AG04450 (cell line): Measurements from ENCODE around the gene FAM131B. TPM values are rescaled to one million over a fixed set of nuclear protein-coding genes. Genes with fewer than 3 reads are reported as not detected.

Experiments used
- CTCF ChIA-PET: fragments of 300-600, 350-600 bp; formaldehyde crosslinking; extraction: SDS; loops from one replicate; lab custom pipeline; 2022; ENCODE audit warnings: antibody characterized with exemption, inconsistent platforms; lab: Charles Lee
- POLR2A ChIA-PET: fragments of 350-600 bp; formaldehyde crosslinking; extraction: SDS; loops from one replicate; lab custom pipeline; 2021; ENCODE audit warnings: antibody characterized with exemption, inconsistent platforms; lab: Yijun Ruan, JAX
- DNase-seq: peaks from one replicate; pipeline ENCODE4 v3.0.0-alpha.2; 2011; ENCODE audit warnings: low read depth, low spot score
- H3K27ac ChIP-seq: one replicate; pipeline ENCODE4 v1.5.1; 2012; ENCODE audit warnings: low read depth, low read length, control low read depth
- H3K27me3 ChIP-seq: one replicate; pipeline ENCODE4 v1.6.0; 2012; ENCODE audit warnings: low read length; ENCODE audit not compliant: control insufficient read depth, insufficient read depth
- H3K4me3 ChIP-seq: 2 replicates; pipeline ENCODE4 v1.5.1; 2011; ENCODE audit warnings: mild to moderate bottlenecking, low read depth, low read length, control low read depth
- H3K9me3 ChIP-seq: 2 replicates; pipeline ENCODE4 v1.5.1; 2012; ENCODE audit warnings: low read length; ENCODE audit not compliant: control insufficient read depth, insufficient read depth
- polyA plus RNA-seq: library from polyadenylated mRNA; depleted of rRNA; stranded (reverse); fragments of >200 nt; gene quantifications from 2 replicates; pipeline ENCODE4 v1.2.3, GENCODE V29; 2011
- TF ChIP-seq, protein P1 (sequence below): IDR thresholded peaks from 2 replicates; pipeline ENCODE4 v1.5.1; 2011; ENCODE audit warnings: low read depth, low read length, control low read depth, inconsistent platforms

FAM131B gene
- polyA plus RNA-seq, 1 experiment = 3.1 TPM

GRCh38 chr7:143397710-143398530 is 35.4 kb upstream of the FAM131B start:
- Histone ChIP-seq H3K4me3 (no peak overlapping the region), H3K9me3 (no peaks in the 10 kb centered on the region; the same call in 1 of the 2 replicates), H3K27me3 (peaks cover 10% of the 10 kb centered on the region), H3K27ac (no peak overlapping the region)
- ChIA-PET POLR2A (interaction anchor here (0.6 kb wide), 1 partner anchor 155 kb away, joined by 9 read pairs; no protein-coding TSS in a partner anchor), CTCF (interaction anchor here (1.9 kb wide), 1 partner anchor 157 kb away, joined by 6 read pairs; no protein-coding TSS in a partner anchor)
- DNase-seq = no peak
- TF ChIP-seq, protein P1, sequence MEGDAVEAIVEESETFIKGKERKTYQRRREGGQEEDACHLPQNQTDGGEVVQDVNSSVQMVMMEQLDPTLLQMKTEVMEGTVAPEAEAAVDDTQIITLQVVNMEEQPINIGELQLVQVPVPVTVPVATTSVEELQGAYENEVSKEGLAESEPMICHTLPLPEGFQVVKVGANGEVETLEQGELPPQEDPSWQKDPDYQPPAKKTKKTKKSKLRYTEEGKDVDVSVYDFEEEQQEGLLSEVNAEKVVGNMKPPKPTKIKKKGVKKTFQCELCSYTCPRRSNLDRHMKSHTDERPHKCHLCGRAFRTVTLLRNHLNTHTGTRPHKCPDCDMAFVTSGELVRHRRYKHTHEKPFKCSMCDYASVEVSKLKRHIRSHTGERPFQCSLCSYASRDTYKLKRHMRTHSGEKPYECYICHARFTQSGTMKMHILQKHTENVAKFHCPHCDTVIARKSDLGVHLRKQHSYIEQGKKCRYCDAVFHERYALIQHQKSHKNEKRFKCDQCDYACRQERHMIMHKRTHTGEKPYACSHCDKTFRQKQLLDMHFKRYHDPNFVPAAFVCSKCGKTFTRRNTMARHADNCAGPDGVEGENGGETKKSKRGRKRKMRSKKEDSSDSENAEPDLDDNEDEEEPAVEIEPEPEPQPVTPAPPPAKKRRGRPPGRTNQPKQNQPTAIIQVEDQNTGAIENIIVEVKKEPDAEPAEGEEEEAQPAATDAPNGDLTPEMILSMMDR = no peak

GRCh38 chr7:143396625-143397556 is 34.4 kb upstream of the FAM131B start:
- CTCF ChIA-PET = interaction anchor here (1.6 to 1.9 kb wide), 3 partner anchors 17 to 156 kb away, joined by 6 read pairs; no protein-coding TSS in a partner anchor
- POLR2A ChIA-PET = interaction anchor here (0.6 to 5.5 kb wide), 5 partner anchors 9 to 109 kb away, joined by 3 to 43 read pairs (median 10); partner anchors contain the start of genes CASP2 and ZYX

GRCh38 chr7:143396182-143396581 is 33.7 kb upstream of the FAM131B start:
- Histone ChIP-seq H3K27ac (no peak overlapping the region), H3K27me3 (peaks cover 6% of the 10 kb centered on the region), H3K4me3 (no peak overlapping the region), H3K9me3 (no peaks in the 10 kb centered on the region; the same call in 1 of the 2 replicates)
- DNase-seq = no peak
- ChIA-PET POLR2A (interaction anchor here (0.5 to 5.5 kb wide), 6 partner anchors 8 to 108 kb away, joined by 4 to 43 read pairs (median 8); partner anchors contain the start of genes CASP2 and ZYX), CTCF (interaction anchor here (1.1 to 4.4 kb wide), 4 partner anchors 9 to 156 kb away, joined by 6 to 14 read pairs (median 6); no protein-coding TSS in a partner anchor)
- TF ChIP-seq, protein P1 = no peak

More at GRCh38 chr7:143396625-143397556, 34.4 kb upstream of the FAM131B start:
- Histone ChIP-seq H3K27me3 (peaks cover 10% of the 10 kb centered on the region), H3K27ac (no peak overlapping the region), H3K9me3 (no peaks in the 10 kb centered on the region; the same call in 1 of the 2 replicates), H3K4me3 (no peak overlapping the region)
- TF ChIP-seq, protein P1 = no peak
- DNase-seq = no peak

GRCh38 chr7:143395187-143396149 is 33.0 kb upstream of the FAM131B start:
- H3K4me3 ChIP-seq = no peak overlapping the region
- DNase-seq = no peak
- ChIA-PET CTCF (interaction anchor here (1.1 to 4.4 kb wide), 4 partner anchors 10 to 155 kb away, joined by 6 to 14 read pairs (median 6); no protein-coding TSS in a partner anchor), POLR2A (interaction anchor here (0.5 to 5.5 kb wide), 7 partner anchors 8 to 155 kb away, joined by 3 to 43 read pairs (median 6); partner anchors contain the start of genes CASP2 and ZYX)
- no peak overlapping the region for H3K27ac ChIP-seq
- H3K27me3 ChIP-seq = peaks cover 3% of the 10 kb centered on the region
- TF ChIP-seq, protein P1 = peak; percentile 28; the same call in 1 of the 2 replicates
- H3K9me3 ChIP-seq = no peaks in the 10 kb centered on the region; the same call in 1 of the 2 replicates
